Parathyroid adenoma (tissue), 2 donors: ENCODE results near the gene AGPS.

Experiments used
- H2AFZ ChIP-seq: fragments of 300-600 bp; sonication (generic); one replicate; pipeline ENCODE4 v1.7.0; 2017; ENCODE audit warnings: antibody characterized with exemption, mild to moderate bottlenecking
- H3K27ac ChIP-seq: fragments of 300-600 bp; sonication (generic); one replicate; pipeline ENCODE4 v1.7.0; 2017
- H3K27me3 ChIP-seq: fragments of 300-600 bp; sonication (generic); one replicate; pipeline ENCODE4 v1.7.0; 2017; ENCODE audit warnings: low read length; ENCODE audit not compliant: control insufficient read depth, insufficient read depth
- H3K36me3 ChIP-seq: fragments of 300-600 bp; sonication (generic); one replicate; pipeline ENCODE4 v1.7.0; 2017; ENCODE audit warnings: low read length; ENCODE audit not compliant: control insufficient read depth, insufficient read depth
- H3K4me1 ChIP-seq: fragments of 300-600 bp; sonication (generic); one replicate; pipeline ENCODE4 v1.7.0; 2017; ENCODE audit warnings: control low read depth
- H3K4me2 ChIP-seq: fragments of 300-600 bp; sonication (generic); one replicate; pipeline ENCODE4 v1.7.0; 2017; ENCODE audit warnings: low read length
- H3K4me3 ChIP-seq: fragments of 300-600 bp; sonication (generic); one replicate; pipeline ENCODE4 v1.7.0; 2017; ENCODE audit warnings: low read depth, low read length
- H3K79me2 ChIP-seq: fragments of 300-600 bp; sonication (generic); one replicate; pipeline ENCODE4 v1.7.0; 2017; ENCODE audit warnings: control low read depth
- H3K9ac ChIP-seq: fragments of 300-600 bp; sonication (generic); one replicate; pipeline ENCODE4 v1.7.0; 2017; ENCODE audit warnings: mild to moderate bottlenecking
- H3K9me3 ChIP-seq: fragments of 300-600 bp; sonication (generic); one replicate; pipeline ENCODE4 v1.7.0; 2017; ENCODE audit warnings: low read length; ENCODE audit not compliant: control insufficient read depth
- CTCF ChIP-seq: fragments of 300-600 bp; sonication (generic); IDR thresholded peaks from one replicate; pipeline ENCODE4 v1.7.0; 2017; ENCODE audit warnings: antibody characterized with exemption, mild to moderate bottlenecking
- donor health status: primary hyperparathyroidism.

Gene AGPS

GRCh38 chr2:177585234-177585863 is 192.8 kb downstream of the AGPS start:
- Histone ChIP-seq H3K79me2 (no peaks in the 10 kb centered on the region), H3K36me3 (no peaks in the 10 kb centered on the region), H3K4me1 (no peaks in the 10 kb centered on the region), H3K4me2 (no peak overlapping the region), H3K9ac (no peak overlapping the region), H3K27ac (no peak overlapping the region), H3K27me3 (no peaks in the 10 kb centered on the region), H3K9me3 (no peaks in the 10 kb centered on the region), H2AFZ (no peak overlapping the region), H3K4me3 (no peak overlapping the region)
- TF ChIP-seq CTCF = no peak

GRCh38 chr2:177586154-177586553 is 193.6 kb downstream of the AGPS start:
- no peak for TF ChIP-seq CTCF
- H3K4me1 ChIP-seq = no peaks in the 10 kb centered on the region
- H3K79me2 ChIP-seq = no peaks in the 10 kb centered on the region
- no peak overlapping the region for H2AFZ ChIP-seq
- no peaks in the 10 kb centered on the region for H3K27me3 ChIP-seq
- H3K4me3 ChIP-seq = no peak overlapping the region
- no peak overlapping the region for H3K27ac ChIP-seq
- no peak overlapping the region for H3K9ac ChIP-seq
- H3K9me3 ChIP-seq = no peaks in the 10 kb centered on the region
- no peak overlapping the region for H3K4me2 ChIP-seq
- no peaks in the 10 kb centered on the region for H3K36me3 ChIP-seq

GRCh38 chr2:177587371-177587770 is 194.8 kb downstream of the AGPS start:
- H3K9me3 ChIP-seq = no peaks in the 10 kb centered on the region
- no peak overlapping the region for H3K4me2 ChIP-seq
- no peaks in the 10 kb centered on the region for H3K36me3 ChIP-seq
- no peak overlapping the region for H3K4me3 ChIP-seq
- no peak overlapping the region for H2AFZ ChIP-seq
- no peaks in the 10 kb centered on the region for H3K79me2 ChIP-seq
- no peaks in the 10 kb centered on the region for H3K27me3 ChIP-seq
- no peak overlapping the region for H3K9ac ChIP-seq
- H3K4me1 ChIP-seq = no peaks in the 10 kb centered on the region
- TF ChIP-seq CTCF = no peak
- H3K27ac ChIP-seq = no peak overlapping the region

GRCh38 chr2:177588671-177589070 is 196.1 kb downstream of the AGPS start:
- H3K4me1 ChIP-seq = no peaks in the 10 kb centered on the region
- TF ChIP-seq CTCF = no peak
- no peak overlapping the region for H3K4me2 ChIP-seq
- no peak overlapping the region for H3K9ac ChIP-seq
- H2AFZ ChIP-seq = no peak overlapping the region
- no peak overlapping the region for H3K27ac ChIP-seq
- H3K4me3 ChIP-seq = no peak overlapping the region
- H3K36me3 ChIP-seq = no peaks in the 10 kb centered on the region
- no peaks in the 10 kb centered on the region for H3K27me3 ChIP-seq
- H3K79me2 ChIP-seq = no peaks in the 10 kb centered on the region
- no peaks in the 10 kb centered on the region for H3K9me3 ChIP-seq

- Histone ChIP-seq H2AFZ (no peak overlapping the region), H3K27ac (no peak overlapping the region), H3K9ac (no peak overlapping the region), H3K27me3 (no peaks in the 10 kb centered on the region), H3K9me3 (no peaks in the 10 kb centered on the region), H3K4me3 (no peak overlapping the region), H3K36me3 (no peaks in the 10 kb centered on the region), H3K4me2 (no peak overlapping the region), H3K4me1 (no peaks in the 10 kb centered on the region), H3K79me2 (no peaks in the 10 kb centered on the region)
- no peak for TF ChIP-seq CTCF
Measured at GRCh38 chr2:177589186-177589585, 196.6 kb downstream of the AGPS start.
